DND-41 (cell line): ENCODE measurements around the gene TRMO.

Experiments used
- ATAC-seq: fragments of 200-7000 bp; cut with Tn5 transposase; 3 replicates; pipeline ENCODE4 v1.9.1; 2021; ENCODE audit warnings: low read depth; ENCODE audit not compliant: insufficient read depth
- DNase-seq: peaks from one replicate; pipeline ENCODE4 v3.0.0-alpha.2; 2020
- H2AFZ ChIP-seq: 2 replicates; pipeline ENCODE4 v1.6.0; 2012; ENCODE audit warnings: low read depth, low read length
- H3K27ac ChIP-seq: 2 replicates; pipeline ENCODE4 v1.5.1; 2012; ENCODE audit warnings: low read length, inconsistent platforms
- H3K27me3 ChIP-seq: fragments of 200-600 bp; sonication (generic); 2 replicates; pipeline ENCODE4 v1.6.0; 2012; ENCODE audit warnings: low read length, mild to moderate bottlenecking, inconsistent platforms; ENCODE audit not compliant: insufficient read depth, poor library complexity
- H3K36me3 ChIP-seq: 2 replicates; pipeline ENCODE4 v1.5.1; 2012; ENCODE audit warnings: low read length, inconsistent platforms; ENCODE audit not compliant: insufficient read depth
- H3K4me1 ChIP-seq: 2 replicates; pipeline ENCODE4 v1.5.1; 2012; ENCODE audit warnings: mild to moderate bottlenecking, low read length; ENCODE audit not compliant: insufficient read depth
- H3K4me2 ChIP-seq: 2 replicates; pipeline ENCODE4 v1.6.0; 2012; ENCODE audit warnings: mild to moderate bottlenecking, moderate library complexity, low read length, inconsistent platforms; ENCODE audit not compliant: insufficient read depth
- H3K4me3 ChIP-seq, 2 experiments: fragments of 200-600 bp in 1 of 2; shearing (Covaris generic) in 1 of 2; 2 replicates each; pipeline ENCODE4 v1.5.1; 2012 to 2016; ENCODE audit warnings: inconsistent platforms in 2 of 2, low read length in 2 of 2, mild to moderate bottlenecking in 2 of 2, low read depth in 1 of 2, moderate library complexity in 1 of 2
- H3K79me2 ChIP-seq: 2 replicates; pipeline ENCODE4 v1.6.0; 2012; ENCODE audit warnings: low read length, inconsistent platforms; ENCODE audit not compliant: insufficient read depth
- H3K9ac ChIP-seq: 2 replicates; pipeline ENCODE4 v1.6.0; 2012; ENCODE audit warnings: low read depth, mild to moderate bottlenecking, inconsistent platforms, low read length, moderate library complexity
- H3K9me3 ChIP-seq: 2 replicates; pipeline ENCODE4 v1.5.1; 2012; ENCODE audit warnings: low read length, moderate library complexity, mild to moderate bottlenecking, inconsistent platforms; ENCODE audit not compliant: insufficient read depth, severe bottlenecking
- H4K20me1 ChIP-seq: 2 replicates; pipeline ENCODE4 v1.6.0; 2012; ENCODE audit warnings: low read length; ENCODE audit not compliant: insufficient read depth
- EZH2 ChIP-seq: IDR thresholded peaks from 3 replicates; pipeline ENCODE4 v1.6.1; 2012; ENCODE audit warnings: borderline replicate concordance, low read depth, mild to moderate bottlenecking, moderate library complexity, low read length, inconsistent platforms; ENCODE audit not compliant: severe bottlenecking
- TF ChIP-seq, protein P1 (sequence below): IDR thresholded peaks from 2 replicates; pipeline ENCODE4 v1.5.1; 2012; ENCODE audit warnings: borderline replicate concordance, low read length, moderate library complexity, mild to moderate bottlenecking; ENCODE audit not compliant: poor library complexity, severe bottlenecking; ENCODE audit errors: extremely low read depth

The TRMO gene

GRCh38 chr9:97921959-97922724, at the start of gene TRMO:
Gene TRMO (minus strand): TSS chr9:97922500. CDS start chr9:97922493, 7 bp downstream.
- peak within 1 kb of the TSS; percentile 86 for H2AFZ ChIP-seq
- peak; percentile 85 for ATAC-seq
- TF ChIP-seq EZH2: no peak
- TF ChIP-seq, protein P1, sequence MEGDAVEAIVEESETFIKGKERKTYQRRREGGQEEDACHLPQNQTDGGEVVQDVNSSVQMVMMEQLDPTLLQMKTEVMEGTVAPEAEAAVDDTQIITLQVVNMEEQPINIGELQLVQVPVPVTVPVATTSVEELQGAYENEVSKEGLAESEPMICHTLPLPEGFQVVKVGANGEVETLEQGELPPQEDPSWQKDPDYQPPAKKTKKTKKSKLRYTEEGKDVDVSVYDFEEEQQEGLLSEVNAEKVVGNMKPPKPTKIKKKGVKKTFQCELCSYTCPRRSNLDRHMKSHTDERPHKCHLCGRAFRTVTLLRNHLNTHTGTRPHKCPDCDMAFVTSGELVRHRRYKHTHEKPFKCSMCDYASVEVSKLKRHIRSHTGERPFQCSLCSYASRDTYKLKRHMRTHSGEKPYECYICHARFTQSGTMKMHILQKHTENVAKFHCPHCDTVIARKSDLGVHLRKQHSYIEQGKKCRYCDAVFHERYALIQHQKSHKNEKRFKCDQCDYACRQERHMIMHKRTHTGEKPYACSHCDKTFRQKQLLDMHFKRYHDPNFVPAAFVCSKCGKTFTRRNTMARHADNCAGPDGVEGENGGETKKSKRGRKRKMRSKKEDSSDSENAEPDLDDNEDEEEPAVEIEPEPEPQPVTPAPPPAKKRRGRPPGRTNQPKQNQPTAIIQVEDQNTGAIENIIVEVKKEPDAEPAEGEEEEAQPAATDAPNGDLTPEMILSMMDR: peak; percentile 84

GRCh38 chr9:97970165-97970564, 47.9 kb upstream of the TRMO start:
- no peaks in the 10 kb centered on the region for H3K36me3 ChIP-seq
- peak overlapping the region; percentile 17 to 59 for H3K4me3 ChIP-seq
- peak overlapping the region; percentile 62 for H3K9ac ChIP-seq
- H3K9me3 ChIP-seq: no peaks in the 10 kb centered on the region
- H4K20me1 ChIP-seq: no peaks in the 10 kb centered on the region
- peaks cover 14% of the 10 kb centered on the region for H3K79me2 ChIP-seq
- DNase-seq: peak; percentile 81
- H2AFZ ChIP-seq: peak overlapping the region; percentile 32
- peak overlapping the region; percentile 83 for H3K27ac ChIP-seq
- H3K4me1 ChIP-seq: peaks cover 46% of the 10 kb centered on the region
- TF ChIP-seq, protein P1: no peak
- TF ChIP-seq EZH2: no peak
- H3K4me2 ChIP-seq: peak overlapping the region; percentile 74
- H3K27me3 ChIP-seq: no peaks in the 10 kb centered on the region
- ATAC-seq: peak; percentile 92

More at GRCh38 chr9:97921959-97922724, at the start of gene TRMO:
- Histone ChIP-seq H3K79me2 (peaks cover 33% of the 10 kb centered on the region), H3K9me3 (no peaks in the 10 kb centered on the region), H3K4me3 (peak within 1 kb of the TSS; percentile 45 to 79), H3K27ac (peak within 1 kb of the TSS; percentile 97), H3K4me2 (peak within 1 kb of the TSS; percentile 74), H4K20me1 (no peaks in the 10 kb centered on the region), H3K9ac (peak within 1 kb of the TSS; percentile 73), H3K36me3 (no peaks in the 10 kb centered on the region), H3K27me3 (no peaks in the 10 kb centered on the region), H3K4me1 (peaks cover 51% of the 10 kb centered on the region)
- peak; percentile 97 for DNase-seq

DNA sequence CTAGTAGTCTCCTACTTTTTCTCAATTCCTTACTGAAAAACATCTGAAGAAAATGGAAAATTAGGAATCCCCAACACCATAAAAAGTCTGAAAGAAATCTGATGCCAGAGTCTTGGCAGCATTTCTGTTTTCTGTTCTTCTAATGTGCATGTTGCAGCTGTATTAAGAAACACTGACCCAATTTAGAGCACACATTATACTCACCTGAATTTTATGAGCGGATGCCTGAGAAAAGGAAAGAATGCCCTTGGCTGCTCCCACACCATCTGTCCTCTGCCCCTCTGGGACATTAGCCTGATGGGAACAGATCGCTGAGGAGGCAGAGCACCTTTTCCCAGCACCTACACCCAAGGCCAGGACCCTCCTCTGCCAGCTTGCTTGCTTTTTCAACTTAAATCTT, 46.7 kb upstream of the TRMO start:
- Histone ChIP-seq H2AFZ (peak overlapping the region; percentile 43; the same call in 1 of the 2 replicates), H3K36me3 (no peaks in the 10 kb centered on the region), H3K4me2 (peak overlapping the region; percentile 74), H3K9ac (peak overlapping the region; percentile 47), H3K27ac (peak overlapping the region; percentile 83), H3K27me3 (no peaks in the 10 kb centered on the region), H3K4me3 (no peak overlapping the region; a peak in 1 of 4 replicates), H3K4me1 (peaks cover 42% of the 10 kb centered on the region), H3K79me2 (peaks cover 14% of the 10 kb centered on the region), H3K9me3 (no peaks in the 10 kb centered on the region), H4K20me1 (no peaks in the 10 kb centered on the region)
- DNase-seq (no peak), ATAC-seq (no peak)
- TF ChIP-seq EZH2: no peak
- TF ChIP-seq, protein P1: no peak
